CD4-positive, alpha-beta T cell treated with Interferon alpha-2 for 1 hour (primary cell): ENCODE results near the gene TYRO3.

ENCODE experiments used
- DNase-seq, 2 donors: peaks; one replicate each; pipeline ENCODE4 v3.0.0-alpha.2; 2020 to 2022

The TYRO3 gene

DNA sequence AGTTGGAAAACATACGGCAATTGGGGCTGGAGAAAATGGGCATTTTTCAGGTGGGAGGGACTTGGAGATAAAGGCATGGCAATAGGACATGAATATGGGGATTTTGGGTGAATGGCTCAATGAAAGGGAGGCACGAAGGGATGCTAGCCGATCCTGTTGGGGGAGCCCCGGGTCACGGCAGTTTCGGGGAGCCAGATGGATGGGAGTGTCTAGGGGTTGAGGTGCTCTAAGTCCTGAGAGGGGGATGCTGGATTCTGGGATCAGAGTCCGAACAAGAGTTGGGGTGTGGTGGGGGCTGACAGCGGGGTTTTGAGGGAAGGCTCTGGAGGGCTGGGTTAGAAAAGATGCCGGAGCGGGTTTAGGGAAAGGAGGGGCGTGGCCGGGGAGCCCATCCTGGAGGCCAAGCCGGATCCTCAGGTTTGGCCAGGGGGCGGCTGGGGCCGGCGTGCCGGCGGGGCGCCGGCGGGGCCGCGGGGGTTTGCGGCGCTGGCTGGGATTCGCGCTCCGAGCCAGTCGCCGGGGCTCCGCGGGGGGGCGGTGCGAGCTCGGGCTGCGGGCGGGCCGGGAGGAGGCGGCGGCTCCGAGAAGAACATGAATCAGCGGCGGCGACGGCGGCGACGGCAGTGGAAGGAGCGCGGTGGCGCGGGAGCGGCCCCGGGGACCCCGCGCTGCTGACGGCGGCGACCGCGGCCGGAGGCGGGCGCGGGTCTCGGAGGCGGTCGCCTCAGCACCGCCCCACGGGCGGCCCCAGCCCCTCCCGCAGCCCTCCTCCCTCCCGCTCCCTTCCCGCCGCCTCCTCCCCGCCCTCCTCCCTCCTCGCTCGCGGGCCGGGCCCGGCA lies at the start of gene TYRO3:
TSS of gene TYRO3 (plus strand) at position 813 of the 839 bp plus-strand sequence. CDS start 46 bp downstream, outside the sequence.
- peak; percentile 49 to 71 for DNase-seq

DNA sequence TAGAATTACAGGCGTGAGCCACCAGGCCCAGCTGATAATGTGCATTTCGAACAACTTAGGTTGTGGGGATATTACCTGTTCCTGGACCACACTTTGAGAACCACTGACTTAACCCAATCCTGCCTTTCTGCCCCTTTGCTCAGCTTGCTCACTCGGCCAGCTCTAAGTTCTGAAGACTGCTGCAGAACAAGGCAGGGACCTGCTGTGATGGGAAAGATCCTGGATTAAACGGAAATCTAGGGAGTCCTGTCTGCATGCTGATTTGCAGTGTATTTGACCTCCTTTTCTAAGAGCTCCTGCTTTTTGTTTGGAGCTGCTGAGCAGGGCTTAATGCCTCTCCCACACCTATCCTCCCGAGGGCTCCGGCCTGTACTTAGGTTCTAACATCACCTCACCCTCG lies 48.3 kb upstream of the TYRO3 start:
- no peak for DNase-seq

- DNase-seq: no peak
Observed at GRCh38 chr15:41511331-41511898, 47.6 kb upstream of the TYRO3 start.

DNA sequence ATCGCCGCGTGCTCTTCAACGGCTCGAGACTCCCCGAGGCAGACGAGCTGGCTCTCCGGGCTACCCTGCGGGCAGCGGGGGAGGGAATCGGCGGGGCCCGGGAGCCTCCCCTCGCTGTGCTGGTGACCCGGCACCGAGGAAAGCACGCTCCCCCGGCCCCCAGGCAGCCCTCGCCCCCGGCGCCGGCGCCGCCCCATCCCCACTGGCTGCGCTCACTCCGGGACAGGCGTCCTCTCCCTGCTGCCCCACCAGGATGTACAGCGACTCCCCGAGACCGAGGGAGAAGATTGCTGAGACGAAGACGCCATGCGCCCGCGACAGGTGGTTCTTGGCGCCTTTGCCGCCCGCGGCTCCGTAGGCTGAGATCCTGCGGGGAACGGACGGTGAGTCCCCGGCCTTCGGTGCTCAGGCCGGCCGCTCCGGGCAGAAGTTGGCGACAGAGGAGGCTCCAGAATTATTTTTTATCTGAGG lies 47.1 kb upstream of the TYRO3 start:
- DNase-seq: peak in 1 of 2 donors; percentile 36

GRCh38 chr15:41512512-41512939 lies 46.5 kb upstream of the TYRO3 start:
- DNase-seq: no peak

DNA sequence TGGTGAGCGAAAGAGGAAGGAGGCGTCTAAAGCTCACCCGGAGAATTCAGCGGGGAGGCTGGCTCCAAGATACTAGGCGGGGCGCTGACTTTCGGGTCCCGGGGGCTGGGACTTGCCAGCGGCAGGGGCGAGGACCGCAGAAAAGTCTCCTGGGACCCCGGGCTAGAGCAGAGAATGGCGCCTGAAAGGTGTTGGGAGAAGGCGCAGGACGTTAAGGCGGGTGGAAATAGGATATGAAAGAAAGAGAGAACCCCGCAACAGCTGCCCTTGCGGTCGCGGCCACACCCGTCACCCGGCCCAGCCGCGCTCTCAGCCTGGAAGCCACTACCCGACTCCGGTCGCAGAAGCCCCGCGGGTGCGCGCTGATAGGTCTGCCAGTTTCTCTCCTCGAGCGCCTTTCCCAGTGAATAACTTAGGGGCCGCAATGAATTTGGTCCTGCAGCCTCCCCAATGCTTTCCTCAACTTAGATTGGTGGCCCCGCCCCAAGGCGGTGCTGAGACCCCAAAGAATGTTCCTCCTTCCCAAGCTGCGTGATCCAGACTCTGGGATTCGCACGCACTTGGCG lies 46.0 kb upstream of the TYRO3 start:
- peak; percentile 33 to 34 for DNase-seq

DNA sequence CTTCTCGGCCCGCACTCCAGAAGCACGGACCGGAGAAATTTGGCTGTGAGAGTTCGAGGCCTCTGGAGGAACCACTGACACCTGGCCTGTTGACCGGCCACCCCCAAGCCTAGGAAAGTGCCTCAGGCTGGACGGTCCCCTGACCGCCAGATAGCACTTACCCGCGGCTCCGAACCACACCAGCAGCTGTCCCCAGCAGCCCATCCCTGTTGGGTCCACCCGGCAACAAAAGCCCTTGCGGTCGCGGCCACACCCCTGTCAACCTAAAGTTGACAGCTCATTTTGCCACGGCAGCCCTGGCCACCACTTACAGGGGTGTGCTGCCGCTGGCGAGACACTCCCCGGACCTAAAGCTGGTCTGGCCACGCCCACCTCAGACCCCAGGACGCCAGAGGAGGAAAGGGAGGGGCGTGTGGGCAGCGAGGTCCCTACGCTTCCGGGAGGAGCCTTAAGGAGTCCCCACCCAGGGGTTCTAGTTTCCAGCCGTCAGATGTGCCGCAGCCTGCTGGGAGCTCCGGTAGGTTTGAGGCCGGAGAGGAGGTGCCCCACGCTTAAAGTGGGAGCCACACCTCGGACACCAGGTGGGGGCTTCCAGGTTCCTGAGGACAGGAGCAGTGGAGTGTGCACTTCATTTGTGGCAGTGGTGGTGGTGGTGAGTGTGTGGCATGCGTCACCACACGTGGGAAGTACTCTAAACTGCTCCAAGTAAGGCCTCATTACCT lies 45.3 kb upstream of the TYRO3 start, which contains the start of gene LTK:
TSS of gene LTK (minus strand) at position 322 of the 722 bp plus-strand sequence. CDS start at position 204, 118 bp downstream.
- DNase-seq: peak in 1 of 2 donors; percentile 34

DNA sequence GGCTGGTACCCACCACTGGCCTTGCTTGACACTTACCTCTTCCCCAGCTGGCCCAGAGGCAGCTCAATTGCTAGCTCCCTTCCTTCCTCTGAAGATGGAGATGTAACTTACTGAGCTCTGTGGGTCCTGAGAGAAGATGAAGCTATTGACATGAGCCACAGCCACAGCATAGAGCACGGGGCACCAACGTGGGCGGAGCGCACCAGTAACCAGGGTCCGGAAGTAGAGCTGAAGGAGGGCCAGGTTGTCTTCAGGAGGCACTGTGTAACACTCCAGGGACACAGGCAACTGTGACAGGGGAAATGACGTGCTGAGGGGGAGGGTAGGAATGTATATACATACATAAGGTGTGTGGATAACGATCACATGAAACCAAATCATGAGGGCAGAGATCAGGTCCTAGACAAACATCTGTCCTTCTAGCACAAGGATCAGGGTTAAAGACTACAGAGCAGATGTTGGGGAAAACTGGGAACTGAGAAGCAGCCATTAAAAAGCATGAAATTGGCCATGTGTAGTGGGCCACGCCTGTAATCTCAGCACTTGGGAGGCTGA lies 41.0 kb upstream of the TYRO3 start:
- no peak for DNase-seq

GRCh38 chr15:41520636-41521035 lies 38.4 kb upstream of the TYRO3 start:
- DNase-seq: no peak

DNA sequence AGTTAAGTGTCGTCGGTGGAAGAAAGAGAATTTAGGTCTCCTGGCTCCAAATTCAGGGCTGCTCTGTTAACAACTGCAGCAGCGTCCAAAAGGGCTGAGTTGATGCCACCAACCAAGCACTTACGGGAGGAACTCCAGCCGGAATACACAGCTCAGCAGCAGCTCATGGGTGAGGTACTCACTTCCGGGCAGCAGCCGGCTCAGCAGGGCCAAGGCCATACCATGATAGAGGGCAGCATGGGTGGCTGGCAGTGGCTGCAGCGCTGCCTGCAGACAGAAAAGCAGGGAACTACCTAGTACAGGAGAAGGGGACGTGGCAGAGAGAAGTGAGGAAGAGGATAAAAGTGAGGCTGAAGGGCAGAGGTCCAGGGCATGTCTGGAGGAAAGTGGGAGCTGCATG lies 37.4 kb upstream of the TYRO3 start:
- no peak for DNase-seq

GRCh38 chr15:41523097-41523496 lies 35.9 kb upstream of the TYRO3 start:
- no peak for DNase-seq

GRCh38 chr15:41530363-41530956 lies 28.6 kb upstream of the TYRO3 start:
- no peak for DNase-seq

- DNase-seq: no peak
Observed at GRCh38 chr15:41535544-41535943, 23.5 kb upstream of the TYRO3 start.

DNA sequence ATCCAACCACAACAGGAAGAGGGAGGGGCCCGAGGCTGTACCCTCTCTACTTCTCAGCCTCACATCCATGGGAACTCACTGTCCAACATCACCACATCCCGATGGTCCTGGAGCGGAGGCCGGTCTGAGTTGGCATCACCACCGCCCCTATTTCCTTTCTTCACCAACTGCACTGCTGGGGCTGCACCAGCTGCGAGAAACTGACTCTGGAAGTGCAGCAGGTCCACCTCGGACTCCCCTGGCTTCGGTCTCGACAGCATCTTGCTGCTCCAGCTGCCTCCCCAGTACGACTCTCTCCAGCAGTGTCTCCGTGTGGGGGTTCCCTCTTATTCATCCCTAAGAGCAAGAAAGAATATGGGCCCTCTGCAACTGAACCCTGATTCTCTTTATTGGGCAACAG lies 22.1 kb upstream of the TYRO3 start:
- DNase-seq: no peak

GRCh38 chr15:41543521-41543870 lies 15.5 kb upstream of the TYRO3 start:
- no peak for DNase-seq

DNA sequence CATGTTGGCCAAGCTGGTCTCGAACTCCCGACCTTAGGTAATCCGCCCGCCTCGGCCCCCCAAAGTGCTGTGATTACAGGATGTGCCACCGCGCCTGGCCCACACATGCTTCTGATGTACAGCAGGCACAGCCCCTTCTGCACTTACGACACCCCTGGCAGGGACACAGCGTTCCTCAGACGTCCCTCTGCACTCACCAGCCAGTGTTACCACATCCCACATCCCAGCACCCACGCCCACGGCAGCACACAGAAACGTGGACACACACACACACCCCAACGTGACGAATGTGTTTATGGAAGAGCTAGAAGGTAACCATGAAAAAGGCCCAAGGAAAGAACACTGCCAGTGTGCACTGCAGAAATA lies 14.4 kb upstream of the TYRO3 start:
- DNase-seq: peak; percentile 18 to 20

- no peak for DNase-seq
Observed at GRCh38 chr15:41545218-41545617, 13.8 kb upstream of the TYRO3 start.

DNA sequence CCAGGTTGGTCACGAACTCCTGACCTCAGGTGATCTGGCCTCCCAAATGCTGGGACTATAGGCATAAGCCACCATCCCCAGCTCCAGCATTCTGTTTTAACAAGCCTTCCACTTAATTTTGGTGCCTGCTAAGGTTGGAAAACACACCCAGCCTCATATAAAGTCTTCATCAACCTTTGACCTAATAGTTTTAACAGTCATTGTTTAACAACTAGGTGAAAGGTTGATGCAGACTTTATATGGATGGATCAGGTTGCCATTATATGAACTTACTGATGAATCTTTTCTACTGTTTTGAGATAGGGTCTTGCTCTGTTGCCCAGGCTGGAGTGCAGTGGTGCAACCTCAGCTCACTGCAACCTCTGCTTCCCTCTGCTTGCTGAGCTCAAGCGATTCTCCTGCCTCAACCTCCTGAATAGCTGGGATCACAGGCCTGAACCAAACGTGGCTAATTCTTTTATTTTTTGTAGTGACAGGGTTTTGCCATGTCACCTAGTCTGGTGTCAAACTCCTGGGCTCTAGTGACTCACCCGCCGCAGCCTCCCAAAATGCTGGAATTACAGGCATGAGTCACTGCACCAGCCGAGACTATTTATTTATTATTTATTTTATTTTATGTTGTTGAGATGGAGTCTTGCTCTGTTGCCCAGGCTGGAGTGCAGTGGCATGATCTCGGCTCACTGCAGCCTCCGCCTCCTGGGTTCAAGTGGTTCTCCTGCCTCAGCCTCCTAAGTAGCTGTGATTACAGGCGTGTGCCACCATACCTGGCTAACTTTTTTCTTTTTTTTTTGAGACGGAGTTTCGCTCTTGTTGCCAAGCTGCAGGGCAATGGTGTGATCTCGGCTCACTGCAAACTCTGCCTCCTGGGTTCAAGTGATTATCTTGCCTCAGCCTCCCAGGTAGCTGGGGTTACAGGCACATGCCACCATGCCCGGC lies 11.9 kb upstream of the TYRO3 start:
- no peak for DNase-seq

DNA sequence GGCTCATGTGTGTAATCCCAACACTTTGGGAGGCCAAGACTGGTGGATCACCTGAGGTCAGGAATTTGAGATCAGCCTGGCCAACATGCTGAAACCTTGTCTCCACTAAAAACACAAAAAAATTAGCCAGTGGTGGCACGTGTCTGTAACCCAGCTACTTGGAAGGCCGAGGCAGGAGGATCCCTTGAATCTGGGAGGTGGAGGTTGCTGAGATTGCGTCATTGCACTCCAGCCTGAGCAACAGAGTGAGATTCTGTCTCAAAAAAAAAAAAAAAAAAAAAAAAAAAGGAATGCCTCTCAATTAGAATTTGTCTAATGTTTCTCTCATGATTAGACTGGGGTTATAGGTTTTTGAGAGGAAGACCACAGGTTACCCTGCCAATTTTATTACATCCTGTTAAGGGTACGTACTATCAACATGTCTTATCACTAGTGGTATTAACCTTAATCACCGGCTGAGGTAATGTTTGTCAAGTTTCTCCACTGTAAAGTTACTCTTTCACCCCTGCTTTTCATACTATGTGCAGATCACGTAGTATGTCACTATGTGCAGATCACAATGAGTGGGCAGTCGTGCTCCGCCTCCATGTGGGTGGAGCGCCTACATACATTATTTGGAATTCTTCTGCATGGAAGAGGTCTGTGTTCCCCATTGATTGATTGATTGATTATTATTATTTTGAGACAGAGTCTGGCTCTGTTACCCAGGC lies 8.8 kb upstream of the TYRO3 start:
- DNase-seq: no peak

- no peak for DNase-seq
Observed at GRCh38 chr15:41553731-41554130, 5.3 kb upstream of the TYRO3 start.

DNA sequence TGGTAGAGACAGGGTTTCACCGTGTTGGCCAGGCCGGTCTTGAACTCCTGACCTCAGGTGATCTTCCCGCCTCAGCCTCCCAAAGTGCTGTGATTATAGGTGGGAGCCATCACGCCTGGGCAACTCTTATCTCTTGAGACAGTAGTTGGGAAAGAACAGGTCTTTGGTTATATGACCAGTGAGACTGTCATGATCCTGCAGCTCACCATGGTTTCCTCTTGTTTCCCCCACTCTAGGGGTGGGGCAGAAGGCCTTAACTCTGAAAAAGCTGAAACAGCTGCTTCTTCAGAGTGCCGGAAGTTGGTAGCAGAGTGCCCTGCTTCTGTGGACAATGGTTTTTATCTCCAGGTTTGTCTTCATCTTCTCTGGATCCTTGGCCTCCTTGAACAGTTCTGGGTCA lies 4.7 kb upstream of the TYRO3 start:
- DNase-seq: no peak
